SU-DHL-6 (cell line): ENCODE results near the gene NCKAP1.
"Not testable (repeated sequence)": the region's sequence is repeated elsewhere in the genome, so short reads cannot be mapped to it uniquely, and the experiment has no call there.

Source experiments
- H2AFZ ChIP-seq: fragments of 200-600 bp; sonication (generic); 2 replicates; pipeline ENCODE4 v1.6.1; 2014; ENCODE audit warnings: low read depth, mild to moderate bottlenecking, moderate library complexity, mixed read lengths, antibody characterized with exemption, low read length; ENCODE audit not compliant: severe bottlenecking
- H3F3A ChIP-seq: fragments of 200-600 bp; shearing (Covaris generic); 2 replicates; pipeline ENCODE4 v1.6.0; 2016; ENCODE audit warnings: antibody characterized with exemption, mild to moderate bottlenecking; ENCODE audit not compliant: insufficient read depth
- H3K27ac ChIP-seq: fragments of 200-600 bp; sonication (generic); 2 replicates; pipeline ENCODE4 v1.5.1; 2016; ENCODE audit warnings: low read depth, mild to moderate bottlenecking, low read length, moderate library complexity, mixed read lengths
- H3K27me3 ChIP-seq: fragments of 200-600 bp; sonication (generic), shearing (Covaris generic); 2 replicates; pipeline ENCODE4 v1.6.0; 2014; ENCODE audit warnings: mild to moderate bottlenecking, low read length
- H3K36me3 ChIP-seq: fragments of 200-600 bp; sonication (generic); 2 replicates; pipeline ENCODE4 v1.6.1; 2014; ENCODE audit warnings: mild to moderate bottlenecking, low read length, mixed read lengths
- H3K4me2 ChIP-seq: fragments of 300-600, 200-600 bp; shearing (Covaris generic), sonication (generic); 2 replicates; pipeline ENCODE4 v1.6.0; 2014; ENCODE audit warnings: low read length, low read depth, mild to moderate bottlenecking; ENCODE audit not compliant: poor library complexity, severe bottlenecking
- H3K4me3 ChIP-seq: fragments of 200-600 bp; sonication (generic); 2 replicates; pipeline ENCODE4 v1.5.1; 2014; ENCODE audit warnings: antibody characterized with exemption, low read length, mild to moderate bottlenecking, mixed read lengths; ENCODE audit not compliant: insufficient read depth, poor library complexity, severe bottlenecking
- H3K79me2 ChIP-seq: fragments of 200-600 bp; sonication (generic); 2 replicates; pipeline ENCODE4 v1.6.1; 2014; ENCODE audit warnings: mild to moderate bottlenecking, low read length, moderate library complexity; ENCODE audit not compliant: insufficient read depth
- H3K9ac ChIP-seq: fragments of 200-600 bp; sonication (generic); 2 replicates; pipeline ENCODE4 v1.7.0; 2014; ENCODE audit warnings: mild to moderate bottlenecking, low read length
- H3K9me2 ChIP-seq: fragments of 200-600 bp; sonication (generic); replicated peaks from 2 replicates; pipeline ENCODE4 v1.6.1; 2014; ENCODE audit warnings: low read length; ENCODE audit not compliant: insufficient read depth
- H3K9me3 ChIP-seq: fragments of 200-600 bp; sonication (generic); 2 replicates; pipeline ENCODE4 v1.6.1; 2014; ENCODE audit warnings: low read length, mixed read lengths; ENCODE audit not compliant: insufficient read depth
- H4K20me1 ChIP-seq: fragments of 200-600 bp; sonication (generic); 2 replicates; pipeline ENCODE4 v1.6.1; 2014; ENCODE audit warnings: low read depth, mild to moderate bottlenecking, antibody characterized with exemption, low read length, moderate library complexity, mixed read lengths
- EZH2phosphoT487 ChIP-seq: fragments of 200-600 bp; sonication (generic), shearing (Covaris generic); conservative IDR thresholded peaks from 2 replicates; pipeline ENCODE4 v1.6.1; 2018; ENCODE audit warnings: mild to moderate bottlenecking, antibody characterized with exemption, low read length, moderate library complexity, mixed read lengths
- TF ChIP-seq, protein P1 (sequence below): fragments of 200-600 bp; sonication (generic); IDR thresholded peaks from one replicate; pipeline ENCODE4 v1.5.1; 2017; ENCODE audit warnings: antibody characterized with exemption, mild to moderate bottlenecking, low read length, moderate library complexity; ENCODE audit not compliant: insufficient read depth, poor library complexity, severe bottlenecking

Gene NCKAP1

GRCh38 chr2:182893666-182894065, 144.6 kb downstream of the NCKAP1 start:
- Histone ChIP-seq H3K4me3 (no peak overlapping the region), H3K9me3 (no peaks in the 10 kb centered on the region), H3F3A (no peaks in the 10 kb centered on the region), H3K9me2 (no peaks in the 10 kb centered on the region), H3K79me2 (no peaks in the 10 kb centered on the region), H3K27me3 (no peaks in the 10 kb centered on the region), H4K20me1 (no peaks in the 10 kb centered on the region), H3K9ac (no peak overlapping the region), H2AFZ (no peak overlapping the region), H3K36me3 (no peaks in the 10 kb centered on the region), H3K27ac (no peak overlapping the region), H3K4me2 (no peak overlapping the region)
- TF ChIP-seq EZH2phosphoT487: no peak

DNA sequence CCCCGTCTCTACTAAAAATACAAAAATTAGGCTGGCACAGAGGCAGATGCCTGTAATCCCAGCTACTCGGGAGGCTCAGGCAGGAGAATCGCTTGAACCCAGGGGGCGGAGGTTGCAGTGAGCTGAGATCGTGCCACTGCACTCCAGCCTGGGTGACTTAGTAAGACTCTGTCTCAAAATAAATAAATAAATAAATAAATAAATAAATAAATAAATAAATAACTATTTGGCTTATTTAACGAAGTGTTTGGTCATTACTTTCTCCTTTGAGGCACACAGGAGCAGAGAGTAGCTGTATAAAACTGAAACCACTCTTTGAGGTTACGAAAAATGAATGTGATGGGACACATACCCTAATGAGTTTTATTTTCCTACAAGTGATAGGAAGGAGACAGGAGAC, 145.2 kb downstream of the NCKAP1 start:
- H3K9ac ChIP-seq, H3K9me2 ChIP-seq, H3F3A ChIP-seq, H3K27ac ChIP-seq, H3K79me2 ChIP-seq, H3K4me2 ChIP-seq, H4K20me1 ChIP-seq, H3K4me3 ChIP-seq, H3K36me3 ChIP-seq, H3K9me3 ChIP-seq, H2AFZ ChIP-seq, H3K27me3 ChIP-seq: not testable (repeated sequence)

DNA sequence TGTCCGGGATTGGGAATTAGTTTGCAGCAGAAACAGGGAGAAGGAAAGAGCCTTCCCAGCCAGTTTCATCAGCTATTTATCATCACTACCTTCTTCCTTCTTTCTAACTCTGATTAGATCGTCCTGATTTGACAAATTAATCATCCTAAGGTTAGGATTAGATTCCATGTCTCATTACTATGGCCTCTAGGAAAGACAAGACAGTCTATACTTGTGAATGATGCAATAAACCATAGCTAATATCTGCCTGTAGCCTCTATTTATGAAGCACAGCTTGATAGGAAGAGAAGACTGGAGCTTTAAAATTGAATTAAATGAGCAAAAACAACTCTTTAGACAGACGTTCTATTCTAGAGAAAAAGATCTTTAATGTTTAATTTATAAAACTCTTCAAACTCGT, 146.6 kb downstream of the NCKAP1 start:
- no peak overlapping the region for H3K4me2 ChIP-seq

GRCh38 chr2:182890773-182891378, 147.4 kb downstream of the NCKAP1 start:
- Histone ChIP-seq H3K9ac (no peak overlapping the region), H2AFZ (no peak overlapping the region), H3K27ac (no peak overlapping the region), H3K9me3 (no peaks in the 10 kb centered on the region), H3K27me3 (no peaks in the 10 kb centered on the region), H3F3A (no peaks in the 10 kb centered on the region), H3K79me2 (no peaks in the 10 kb centered on the region), H4K20me1 (no peaks in the 10 kb centered on the region), H3K4me3 (no peak overlapping the region), H3K4me2 (no peak overlapping the region), H3K9me2 (no peaks in the 10 kb centered on the region), H3K36me3 (no peaks in the 10 kb centered on the region)
- TF ChIP-seq, protein P1, sequence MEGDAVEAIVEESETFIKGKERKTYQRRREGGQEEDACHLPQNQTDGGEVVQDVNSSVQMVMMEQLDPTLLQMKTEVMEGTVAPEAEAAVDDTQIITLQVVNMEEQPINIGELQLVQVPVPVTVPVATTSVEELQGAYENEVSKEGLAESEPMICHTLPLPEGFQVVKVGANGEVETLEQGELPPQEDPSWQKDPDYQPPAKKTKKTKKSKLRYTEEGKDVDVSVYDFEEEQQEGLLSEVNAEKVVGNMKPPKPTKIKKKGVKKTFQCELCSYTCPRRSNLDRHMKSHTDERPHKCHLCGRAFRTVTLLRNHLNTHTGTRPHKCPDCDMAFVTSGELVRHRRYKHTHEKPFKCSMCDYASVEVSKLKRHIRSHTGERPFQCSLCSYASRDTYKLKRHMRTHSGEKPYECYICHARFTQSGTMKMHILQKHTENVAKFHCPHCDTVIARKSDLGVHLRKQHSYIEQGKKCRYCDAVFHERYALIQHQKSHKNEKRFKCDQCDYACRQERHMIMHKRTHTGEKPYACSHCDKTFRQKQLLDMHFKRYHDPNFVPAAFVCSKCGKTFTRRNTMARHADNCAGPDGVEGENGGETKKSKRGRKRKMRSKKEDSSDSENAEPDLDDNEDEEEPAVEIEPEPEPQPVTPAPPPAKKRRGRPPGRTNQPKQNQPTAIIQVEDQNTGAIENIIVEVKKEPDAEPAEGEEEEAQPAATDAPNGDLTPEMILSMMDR: no peak

More for the DNA sequence above, 146.6 kb downstream of the NCKAP1 start:
- TF ChIP-seq, protein P1: no peak
- no peak for TF ChIP-seq EZH2phosphoT487
- H2AFZ ChIP-seq: no peak overlapping the region
- no peaks in the 10 kb centered on the region for H3K9me3 ChIP-seq
- no peaks in the 10 kb centered on the region for H3K9me2 ChIP-seq
- H3K27ac ChIP-seq: no peak overlapping the region
- H3K9ac ChIP-seq: no peak overlapping the region
- no peaks in the 10 kb centered on the region for H3K79me2 ChIP-seq
- no peaks in the 10 kb centered on the region for H3K27me3 ChIP-seq
- H4K20me1 ChIP-seq: no peaks in the 10 kb centered on the region
- H3K4me3 ChIP-seq: no peak overlapping the region
- no peaks in the 10 kb centered on the region for H3F3A ChIP-seq
- H3K36me3 ChIP-seq: no peaks in the 10 kb centered on the region
